ENCODE measurements around the gene HESX1.
A peak's percentile ranks its signal among the peaks of the same experiment; 100 is the strongest.

Gene HESX1

DNA sequence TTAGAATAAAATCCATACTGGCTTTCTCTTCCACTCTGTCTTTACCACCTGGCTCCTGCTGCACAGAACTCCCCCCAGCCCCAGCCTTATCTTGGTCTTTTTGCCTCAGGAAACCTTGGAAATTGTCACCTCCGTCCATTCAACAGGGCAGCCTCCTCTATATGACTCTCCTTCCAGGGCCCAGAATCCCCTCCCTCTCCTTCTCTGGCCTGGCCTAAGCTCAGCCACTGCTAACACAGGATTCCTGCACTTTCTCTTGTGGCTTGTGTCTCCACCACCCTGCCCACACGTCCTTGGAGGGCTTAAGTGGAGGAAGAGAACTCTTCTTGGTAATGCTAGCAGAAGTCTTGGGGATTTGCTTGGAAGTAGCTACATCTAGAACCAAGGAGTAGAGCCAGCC, 33.1 kb downstream of the HESX1 start:
- no peak for DNase-seq

DNA sequence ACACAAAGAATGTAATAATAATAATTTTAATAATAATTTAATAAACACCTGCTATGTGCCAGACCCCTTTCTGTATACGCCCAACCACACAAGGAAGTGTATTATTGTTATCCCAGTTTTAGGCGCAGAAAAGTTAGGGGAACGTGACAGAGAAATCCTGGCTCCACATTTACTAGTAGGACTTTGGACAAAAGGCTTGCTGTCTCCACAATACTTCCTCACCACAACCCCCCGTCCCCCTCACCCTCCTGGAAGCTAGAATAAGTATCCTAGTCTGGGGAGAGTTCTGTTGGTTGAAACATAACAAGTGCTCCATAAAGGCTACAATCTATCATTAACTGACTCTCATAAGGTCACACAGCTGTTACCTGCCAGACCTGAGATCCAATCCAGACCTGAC, 34.1 kb downstream of the HESX1 start:
- DNase-seq: no peak

DNA sequence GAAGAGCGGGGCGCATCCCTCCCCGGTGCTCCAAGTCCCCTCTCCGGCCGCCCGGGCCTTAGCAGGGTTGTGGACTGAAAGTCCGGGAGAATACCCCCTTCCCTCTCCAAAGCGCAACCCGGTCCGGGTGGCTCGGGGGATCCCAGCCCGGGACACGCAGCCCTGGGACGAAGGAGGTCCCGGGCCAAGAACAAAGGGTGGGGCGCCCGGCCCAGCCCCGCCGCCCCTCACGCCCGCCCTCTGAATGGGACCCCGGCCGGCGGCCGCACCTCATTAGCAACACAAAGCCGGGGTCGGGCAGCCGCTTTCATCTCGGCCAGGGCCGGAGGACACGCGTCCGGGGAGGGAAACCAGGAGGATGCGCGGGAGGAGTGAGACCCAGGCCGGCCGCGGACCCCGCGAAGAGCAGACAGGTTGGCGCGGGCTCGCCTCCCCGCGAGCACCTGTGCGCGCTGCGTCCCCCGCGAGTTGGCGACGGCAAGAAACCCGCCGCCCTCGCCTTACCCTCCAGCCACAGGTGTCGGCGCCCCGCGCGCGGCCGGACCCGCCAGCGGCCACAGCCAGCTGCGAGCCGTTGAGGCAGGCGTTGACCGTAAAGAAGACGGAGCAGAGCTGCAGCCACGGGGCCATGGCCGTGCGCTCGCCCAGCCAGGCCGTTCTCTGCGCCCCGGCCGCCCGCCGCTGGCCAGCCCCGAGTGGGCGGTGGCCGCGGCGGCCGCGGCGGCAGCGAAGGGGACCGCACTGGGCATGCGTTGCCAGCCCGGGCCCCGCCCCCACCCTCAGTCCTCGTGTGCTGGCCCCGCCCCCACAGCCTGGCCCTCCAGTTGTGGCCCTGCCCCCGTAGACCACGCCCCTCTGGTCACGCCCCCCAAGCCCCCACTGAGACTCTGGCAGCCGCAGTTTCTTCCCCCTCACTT, 34.9 kb downstream of the HESX1 start, which contains the start of gene IL17RD:
IL17RD (minus strand) TSS at position 697 of the 917 bp plus-strand sequence; CDS start at position 630, 67 bp downstream.
- peak; percentile 27 for DNase-seq

DNA sequence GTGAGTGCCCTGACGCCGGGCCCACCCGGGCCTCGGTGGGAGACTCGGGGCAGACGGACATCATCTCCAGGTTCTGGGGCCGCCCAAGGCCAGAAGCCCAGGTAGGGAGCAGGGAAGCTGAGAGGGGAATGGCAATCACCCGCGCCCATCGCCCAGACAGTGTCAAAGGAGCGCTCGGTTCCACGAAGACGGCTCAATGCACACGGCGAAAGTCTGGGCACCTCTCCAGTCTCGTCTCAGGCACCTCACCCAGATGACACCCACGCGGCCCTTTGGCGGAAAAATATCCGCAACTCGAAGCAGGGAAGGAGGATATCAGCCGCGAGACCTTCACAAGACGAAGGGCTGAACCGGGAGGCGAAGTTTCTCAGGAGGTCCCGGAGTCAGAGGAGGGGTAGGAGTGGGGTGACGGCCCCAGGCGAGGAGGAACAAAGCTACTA, 35.5 kb downstream of the HESX1 start:
- DNase-seq: peak; percentile 7

DNA sequence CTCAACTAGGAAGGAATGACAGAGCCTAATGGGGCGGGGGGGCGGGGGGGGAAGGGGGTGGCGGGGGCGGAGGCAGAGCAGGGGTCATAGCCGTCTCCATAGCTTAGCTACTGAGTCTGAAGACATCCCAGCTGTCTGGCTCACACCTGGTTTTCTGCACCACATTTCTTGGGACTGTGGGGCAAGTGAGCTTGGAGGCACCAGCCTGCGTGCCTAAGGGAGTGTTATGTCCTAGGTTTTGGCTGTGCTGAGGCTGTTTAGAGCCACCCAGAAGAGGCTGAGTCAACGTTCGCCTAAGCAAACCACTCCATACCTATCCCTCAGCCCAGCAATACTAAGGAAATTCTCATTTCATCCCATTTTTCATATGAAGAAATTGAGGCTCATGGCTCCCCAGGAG, 36.0 kb downstream of the HESX1 start:
- no peak for DNase-seq

DNA sequence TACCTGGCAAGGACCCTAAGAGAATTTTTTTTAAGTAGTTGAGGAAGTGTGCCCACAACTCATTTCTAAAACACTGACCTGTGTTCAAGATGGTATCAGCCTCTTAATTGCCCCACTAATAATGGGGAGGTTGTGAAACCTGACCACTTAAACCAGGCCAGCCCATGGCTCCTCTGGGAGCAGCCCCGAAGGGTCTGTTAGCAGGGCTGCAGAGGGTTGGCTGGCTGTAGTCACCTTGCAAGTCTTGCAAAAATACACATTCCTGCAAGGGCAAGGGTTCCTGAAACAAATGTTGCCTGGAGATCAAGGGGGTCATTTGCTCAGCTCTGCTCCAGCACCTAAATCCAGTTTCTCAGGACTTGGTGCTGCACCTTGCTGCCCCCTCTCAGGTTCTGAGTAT, 37.9 kb downstream of the HESX1 start:
- DNase-seq: no peak

DNA sequence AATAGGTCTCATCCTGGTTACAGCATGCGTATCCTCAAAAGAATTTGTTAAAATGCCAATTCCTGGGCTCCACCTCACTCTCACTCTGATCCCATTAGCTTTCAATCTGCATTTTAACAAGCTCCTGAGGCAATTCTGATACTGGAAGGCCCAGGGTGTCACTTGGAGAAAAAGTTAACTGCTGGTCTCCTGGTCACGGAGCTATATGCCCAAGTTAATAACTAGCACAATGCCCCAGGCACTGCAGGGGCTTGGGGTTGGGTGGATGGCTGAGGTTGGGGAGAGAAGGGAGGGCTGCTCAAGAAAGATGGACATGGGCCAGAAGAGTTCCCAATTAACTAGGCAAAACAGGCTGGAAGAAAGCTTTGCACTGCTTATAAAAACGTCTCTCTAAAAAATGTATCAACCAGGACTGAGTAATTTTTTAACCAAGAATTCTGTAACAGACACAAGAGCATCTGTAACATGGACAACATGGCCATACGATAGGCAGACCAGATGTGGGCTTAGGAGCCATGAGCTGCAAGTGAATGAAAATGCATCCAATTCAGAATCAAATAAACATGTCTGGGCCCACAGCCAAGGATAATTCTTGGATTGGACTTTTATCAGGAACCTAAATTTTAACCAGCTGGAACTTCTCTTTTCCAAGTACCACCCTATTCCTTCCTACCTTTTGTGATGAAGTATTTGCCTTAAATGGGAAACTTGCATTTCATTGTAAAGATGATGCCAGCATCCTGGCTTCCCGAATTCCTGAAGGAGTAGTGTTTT, 38.8 kb downstream of the HESX1 start:
- DNase-seq: no peak

DNA sequence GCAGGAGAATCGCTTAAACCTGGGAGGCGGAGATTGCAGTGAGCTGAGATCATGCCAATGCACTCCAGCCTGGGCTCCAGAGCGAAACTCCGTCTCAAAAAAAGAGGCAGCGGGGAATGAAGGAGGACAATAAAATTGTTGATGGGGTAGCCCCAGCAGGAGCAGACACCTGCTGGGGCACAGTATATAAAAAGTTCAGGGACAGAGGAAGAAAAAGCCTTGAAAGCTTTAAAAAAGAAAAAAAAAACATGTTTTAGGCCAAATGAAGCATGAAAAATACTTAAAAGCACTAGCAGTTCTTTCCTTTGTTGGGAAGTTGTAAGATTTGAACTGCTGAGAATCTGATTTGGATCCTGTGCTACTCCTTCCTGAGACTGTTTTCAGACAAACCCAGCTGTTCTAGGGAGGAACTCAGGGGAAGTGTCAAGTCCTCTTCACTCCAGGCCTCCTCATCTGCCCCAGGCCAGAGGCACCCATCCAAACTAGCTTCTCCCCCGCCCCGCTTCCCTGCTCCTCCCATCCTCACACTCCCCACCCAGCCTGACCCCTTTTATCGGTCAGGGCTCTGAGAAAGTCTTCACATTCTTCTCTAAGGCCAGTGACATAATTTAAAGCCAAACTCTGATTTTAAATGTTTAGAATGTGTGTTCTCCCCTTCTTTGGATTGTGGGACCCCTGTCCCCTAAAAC, 39.6 kb downstream of the HESX1 start:
- no peak for DNase-seq

DNA sequence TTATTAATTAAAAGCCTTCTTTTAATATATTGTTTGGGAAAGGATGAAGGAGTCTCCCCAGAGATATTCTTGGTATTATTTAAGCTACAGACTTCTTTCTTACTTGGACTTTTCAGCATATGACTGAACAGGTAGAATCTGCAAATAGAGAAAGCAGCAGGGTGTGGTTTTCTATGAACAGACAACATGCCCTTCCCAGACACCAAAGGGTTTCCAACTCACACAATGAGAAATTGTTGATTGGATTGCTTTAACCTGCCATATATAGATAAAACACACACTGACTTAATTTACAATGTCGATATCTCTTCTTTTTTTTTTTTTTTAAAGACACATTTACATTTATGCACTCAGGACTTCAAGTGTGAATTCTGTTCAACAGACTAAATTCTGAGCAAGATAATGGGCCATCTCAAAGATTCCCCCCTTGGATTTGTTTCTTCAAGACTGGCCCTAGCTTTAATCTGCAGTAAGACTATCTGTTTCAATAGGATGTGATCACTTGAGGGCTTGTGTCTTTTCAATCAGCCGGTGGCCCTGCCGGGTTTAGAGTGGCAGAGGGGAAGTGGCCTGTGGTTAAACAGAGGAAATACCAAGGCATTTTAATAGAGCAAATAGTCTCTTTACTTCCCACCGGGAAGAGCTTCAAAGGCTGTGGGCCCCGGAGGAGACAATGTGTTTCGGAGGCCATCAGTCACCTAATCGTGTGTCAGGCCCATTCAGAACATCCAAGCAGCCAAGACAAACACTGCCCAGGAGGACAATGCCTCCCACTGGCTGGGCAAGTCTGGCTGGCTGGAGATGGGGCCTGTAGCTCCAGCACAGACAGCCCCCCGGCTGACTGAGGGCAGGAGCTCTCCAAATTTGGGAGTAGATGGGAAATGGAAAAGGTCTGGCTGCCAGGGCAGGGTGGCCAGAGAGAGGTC, 40.7 kb downstream of the HESX1 start:
- no peak for DNase-seq

DNA sequence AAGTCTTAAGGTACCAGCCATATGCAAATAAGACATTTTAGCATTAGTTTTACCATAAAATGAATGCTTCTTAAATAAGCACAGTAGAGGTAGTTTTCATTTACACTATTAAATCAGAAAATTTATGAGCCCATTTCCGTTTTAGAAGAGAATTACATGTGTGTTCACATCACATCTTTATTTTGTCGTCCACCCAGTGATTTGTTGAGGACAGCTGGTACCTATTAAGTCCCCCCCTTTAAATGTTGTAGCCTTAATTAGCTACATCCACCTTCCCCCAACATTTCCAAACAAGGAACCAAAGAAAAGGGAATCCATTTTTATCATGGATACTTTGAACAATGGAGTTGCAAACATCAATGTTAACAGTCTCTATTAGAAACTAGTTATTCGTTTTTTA, 41.5 kb downstream of the HESX1 start:
- no peak for DNase-seq

DNA sequence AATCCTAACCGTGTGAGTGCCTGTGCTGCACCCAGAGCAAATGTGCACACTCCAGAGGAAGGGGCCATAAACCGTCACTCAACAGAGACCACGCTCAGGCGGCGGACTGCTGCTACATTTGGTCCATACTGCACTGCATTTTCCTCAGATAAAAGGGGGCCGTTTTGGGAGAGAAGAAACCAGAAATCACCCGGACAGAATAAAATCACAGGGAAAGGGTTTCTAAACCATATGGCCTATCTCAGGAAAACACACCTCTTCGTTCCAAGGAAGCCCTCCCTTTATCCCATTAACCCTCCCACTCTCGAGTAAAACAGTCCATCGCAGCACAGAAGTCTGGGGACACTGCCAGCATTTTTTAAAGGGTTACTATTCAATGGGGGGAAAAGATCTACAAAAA, 42.2 kb downstream of the HESX1 start:
- DNase-seq: no peak

DNA sequence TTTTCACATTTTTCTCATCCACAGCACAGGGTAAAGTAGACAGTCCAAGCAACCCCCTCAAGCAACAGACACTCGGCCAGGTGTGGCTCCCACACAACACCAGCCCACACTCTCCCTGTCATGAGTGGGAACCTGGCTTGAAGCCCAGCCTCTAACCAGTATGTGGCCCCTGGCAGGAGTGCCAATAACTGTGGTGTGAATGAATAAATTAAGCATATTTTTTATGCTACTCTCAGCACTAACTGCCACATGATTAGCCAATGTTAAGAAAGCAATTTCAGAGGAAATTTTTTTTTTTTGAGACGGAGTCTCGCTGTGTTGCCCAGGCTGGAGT, 44.5 kb downstream of the HESX1 start:
- no peak for DNase-seq

DNA sequence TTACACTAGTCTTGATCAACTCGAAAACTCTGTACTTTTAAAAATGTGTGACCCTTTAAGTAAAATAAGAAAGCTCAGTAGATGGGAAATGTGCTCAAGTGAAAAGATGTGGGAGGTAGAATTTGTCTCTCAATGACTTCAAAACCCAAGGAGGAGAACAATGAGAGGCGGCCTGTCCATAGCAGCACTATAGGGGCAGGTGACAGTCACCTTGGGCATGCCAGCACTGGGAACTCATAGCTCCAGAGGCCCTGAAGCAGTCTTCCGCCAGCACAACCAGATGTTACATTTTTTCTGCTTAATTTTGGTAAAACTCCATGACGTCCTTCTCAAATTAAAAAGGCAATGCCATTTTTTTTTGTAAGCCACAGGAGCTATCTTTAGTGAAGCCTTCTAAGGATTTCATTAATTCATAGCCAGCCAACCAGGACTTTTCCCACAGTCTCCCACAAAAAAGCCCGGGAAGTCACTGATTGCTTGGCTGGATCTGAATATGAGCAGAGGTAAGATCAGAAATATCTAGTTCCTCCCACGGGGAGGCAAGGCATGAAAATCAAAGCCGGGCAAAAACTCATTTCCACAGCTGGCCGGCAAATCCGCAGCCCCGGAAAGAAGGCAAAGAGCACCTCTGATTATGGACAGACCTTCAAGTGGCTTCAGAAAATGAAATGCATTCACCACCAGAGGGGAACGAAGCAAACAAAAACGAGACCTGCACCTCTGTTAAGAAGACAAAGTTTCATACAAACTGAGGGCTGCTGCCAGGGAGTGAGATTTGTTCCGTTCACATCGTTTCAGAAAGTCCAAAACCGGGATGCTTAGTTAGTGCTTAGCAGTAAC, 45.1 kb downstream of the HESX1 start:
- DNase-seq: no peak

DNA sequence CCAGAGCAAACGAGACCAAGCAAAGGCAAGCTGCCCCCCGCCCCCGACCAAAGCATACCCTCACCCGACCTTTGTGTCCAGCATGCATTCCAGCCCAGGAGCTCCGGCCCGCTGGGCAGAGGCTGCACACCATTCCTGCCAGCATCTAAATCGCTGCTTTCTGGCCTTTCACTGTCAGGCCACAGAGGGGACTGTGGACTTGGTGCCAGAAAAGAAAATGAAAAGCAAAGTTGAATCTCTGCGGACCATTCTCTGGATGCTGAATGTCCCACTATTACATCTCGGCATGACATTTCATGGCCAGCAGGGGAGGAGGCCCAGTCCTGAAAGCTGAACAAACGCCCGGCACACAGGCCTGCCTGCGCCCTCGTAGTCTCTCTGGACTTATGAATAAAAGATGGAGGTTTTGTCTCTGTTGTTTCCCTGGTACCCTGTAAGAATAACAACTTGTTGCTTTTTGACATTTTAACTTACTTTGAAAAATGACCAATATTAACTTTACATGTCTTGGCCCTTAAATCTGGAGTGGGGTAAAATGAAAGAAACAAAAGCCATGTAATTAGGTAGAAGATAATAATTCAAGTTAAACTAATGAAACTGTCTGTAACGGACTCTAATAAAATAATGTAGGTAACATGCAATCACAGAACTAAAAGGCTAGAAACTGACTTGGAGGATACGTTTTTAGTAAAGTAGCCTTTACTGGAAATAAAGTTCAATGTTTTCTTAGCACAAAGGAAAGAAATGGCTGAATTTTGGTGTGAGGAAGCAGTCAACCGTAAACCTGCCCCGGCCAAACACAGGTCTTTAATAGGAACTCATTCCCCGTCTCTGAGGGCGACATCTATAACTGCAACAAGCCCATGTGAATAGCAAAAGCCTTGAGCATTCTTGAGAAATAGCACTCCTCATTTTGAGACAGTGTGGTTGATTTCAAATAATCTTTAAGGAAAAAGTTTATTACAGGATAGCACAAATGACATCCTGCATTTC, 47.3 kb downstream of the HESX1 start:
- DNase-seq: no peak

DNA sequence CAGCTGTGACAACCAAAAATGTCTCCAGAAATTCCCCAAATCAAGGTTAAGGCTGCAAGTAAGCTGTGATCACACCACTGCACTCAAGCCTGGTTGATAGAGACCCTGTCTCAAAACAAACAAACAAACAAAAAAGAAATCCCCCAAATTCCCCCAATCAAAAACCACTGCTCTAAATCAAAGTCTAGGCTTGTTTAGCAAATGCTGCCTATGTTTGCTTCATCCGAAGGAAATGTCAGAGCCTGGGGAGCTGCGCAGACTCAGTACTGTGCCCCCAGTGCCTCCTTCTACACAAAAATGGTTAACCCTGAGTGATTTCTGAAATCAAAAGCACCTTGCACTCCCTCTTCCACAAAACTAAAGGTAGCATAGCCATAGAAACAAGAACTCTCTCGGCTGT, 48.0 kb downstream of the HESX1 start:
- no peak for DNase-seq

DNA sequence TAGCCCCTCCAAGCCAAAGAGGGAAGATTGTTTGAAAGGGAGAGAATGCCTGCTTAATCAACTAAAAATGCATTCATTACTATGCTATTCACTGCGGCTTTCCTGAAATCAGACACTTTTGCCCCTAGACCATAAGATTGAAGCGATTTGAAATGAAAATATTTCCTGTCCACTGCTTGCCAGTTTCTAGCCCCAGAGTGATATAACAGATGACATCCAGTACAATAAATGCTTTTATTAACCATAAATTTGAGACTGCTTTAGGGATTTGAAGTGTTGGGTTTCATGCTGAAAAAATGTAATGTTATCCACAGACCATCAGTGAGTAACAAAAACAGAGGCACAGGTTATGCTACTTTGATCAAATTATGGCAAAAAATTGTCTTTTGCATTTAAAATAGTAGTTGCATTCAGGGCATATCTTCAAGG, 48.7 kb downstream of the HESX1 start:
- DNase-seq: no peak

DNA sequence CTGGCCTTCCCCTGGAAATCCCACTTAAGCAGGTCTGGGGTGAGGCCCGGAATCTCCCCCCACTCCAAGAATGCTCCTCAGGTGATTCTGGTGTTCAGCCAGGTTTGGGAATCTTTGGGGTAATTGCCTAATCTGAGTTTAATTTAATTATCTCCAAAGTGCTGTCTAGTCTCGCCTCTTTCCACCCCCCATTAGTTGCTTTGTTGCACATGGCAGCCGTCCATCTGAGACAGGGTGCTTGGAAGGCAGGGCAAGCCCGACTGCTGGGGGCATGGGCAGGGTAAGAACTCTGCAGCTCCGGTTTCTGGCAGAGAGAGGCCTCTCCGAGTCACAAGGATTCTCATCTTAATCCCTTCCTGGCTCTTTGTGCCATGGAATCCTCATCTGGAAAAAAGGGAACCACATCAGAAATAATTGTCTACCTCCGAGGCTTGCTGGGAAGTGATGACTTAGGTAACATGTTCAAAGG, 49.6 kb downstream of the HESX1 start:
- DNase-seq: no peak

All from activated T-cell treated with anti-CD3 and anti-CD28 coated beads for 4 hours (primary cell).